Upper lobe of left lung (tissue), 6 donors: Measurements from ENCODE around the gene PARP4. TPM values are rescaled to one million over a fixed set of nuclear protein-coding genes. Genes with fewer than 3 reads are reported as not detected.
"Not testable (repeated sequence)": the region's sequence is repeated elsewhere in the genome, so short reads cannot be mapped to it uniquely, and the experiment has no call there.

Source experiments
- ATAC-seq, 2 donors: fragments of 200-7000 bp; cut with Tn5 transposase; one replicate each; pipeline ENCODE4 v1.9.1; 2022; ENCODE audit warnings: mild to moderate bottlenecking in 2 of 2, moderate library complexity in 2 of 2; ENCODE audit not compliant: low FRiP score in 2 of 2
- DNase-seq, 2 donors: peaks; one replicate each; pipeline ENCODE4 v3.0.0-alpha.2; 2019 to 2020
- H3K27ac ChIP-seq, 4 donors: fragments of 200-600 bp; sonication (generic); one replicate each; pipeline ENCODE4 v1.5.1; 2016 to 2019
- H3K27me3 ChIP-seq, 4 donors: fragments of 200-600 bp; sonication (generic); one replicate each; pipeline ENCODE4 v1.5.1; 2017 to 2019
- H3K36me3 ChIP-seq, 4 donors: fragments of 200-600 bp; sonication (generic); one replicate each; pipeline ENCODE4 v1.5.1; 2016 to 2019
- H3K4me1 ChIP-seq, 4 donors: fragments of 200-600 bp; sonication (generic); one replicate each; pipeline ENCODE4 v1.5.1; 2018 to 2019
- H3K4me3 ChIP-seq, 4 donors: fragments of 200-600 bp; sonication (generic); one replicate each; pipeline ENCODE4 v1.5.1; 2017 to 2019; ENCODE audit warnings: mild to moderate bottlenecking in 2 of 4, moderate library complexity in 1 of 4
- H3K9me3 ChIP-seq, 4 donors: fragments of 200-600 bp; sonication (generic); one replicate each; pipeline ENCODE4 v1.5.1; 2018 to 2019
- EP300 ChIP-seq, 4 donors: sonication (generic); formaldehyde crosslinking; IDR thresholded peaks; one replicate each; pipeline ENCODE4 v1.5.1; 2017; ENCODE audit warnings: antibody characterized with exemption in 4 of 4, control low read depth in 2 of 4
- POLR2A ChIP-seq, 4 donors: fragments of 450-650 bp; IDR thresholded peaks; one replicate each; pipeline ENCODE4 v1.5.1; 2016 to 2017; ENCODE audit warnings: antibody characterized with exemption in 4 of 4, mild to moderate bottlenecking in 2 of 4
- POLR2AphosphoS5 ChIP-seq, 2 donors: sonication (generic); formaldehyde crosslinking; IDR thresholded peaks; one replicate each; pipeline ENCODE4 v1.5.1; 2017; ENCODE audit warnings: antibody characterized with exemption in 2 of 2
- WGBS, 2 donors: methylation state at CpG; one replicate each; pipeline ENCODE4 v1.1.5; 2017 to 2018; 5-methylcytosine and 5-hydroxymethylcytosine counted together
- total RNA-seq, 6 donors: library from RNA; depleted of rRNA in 4 of 6; stranded (reverse); fragments of >200 nt in 4 of 6; gene quantifications; one replicate each; pipeline versions ENCODE4 v1.1.0 to v1.2.1, GENCODE V29; 2016 to 2021
- TF ChIP-seq, protein P1 (sequence below), 6 experiments: fragments of 450-650 bp in 4 of 6; fragments of 200-600 bp in 2 of 6; sonication (generic) in 2 of 6; IDR thresholded peaks; one replicate each; pipeline ENCODE4 v1.5.1; 2016 to 2019; ENCODE audit warnings: antibody characterized with exemption in 6 of 6
- donor health status: DM: no; HTN: no; CAD: no; lungs with moderate emphysema.
- donor health status: DM: no; HTN: yes; CAD: no; lungs with severe emphysema.

Gene PARP4
- total RNA-seq, 6 donors from 2014 or later, result 63.7 to 89.1 (median 83.5) TPM

DNA sequence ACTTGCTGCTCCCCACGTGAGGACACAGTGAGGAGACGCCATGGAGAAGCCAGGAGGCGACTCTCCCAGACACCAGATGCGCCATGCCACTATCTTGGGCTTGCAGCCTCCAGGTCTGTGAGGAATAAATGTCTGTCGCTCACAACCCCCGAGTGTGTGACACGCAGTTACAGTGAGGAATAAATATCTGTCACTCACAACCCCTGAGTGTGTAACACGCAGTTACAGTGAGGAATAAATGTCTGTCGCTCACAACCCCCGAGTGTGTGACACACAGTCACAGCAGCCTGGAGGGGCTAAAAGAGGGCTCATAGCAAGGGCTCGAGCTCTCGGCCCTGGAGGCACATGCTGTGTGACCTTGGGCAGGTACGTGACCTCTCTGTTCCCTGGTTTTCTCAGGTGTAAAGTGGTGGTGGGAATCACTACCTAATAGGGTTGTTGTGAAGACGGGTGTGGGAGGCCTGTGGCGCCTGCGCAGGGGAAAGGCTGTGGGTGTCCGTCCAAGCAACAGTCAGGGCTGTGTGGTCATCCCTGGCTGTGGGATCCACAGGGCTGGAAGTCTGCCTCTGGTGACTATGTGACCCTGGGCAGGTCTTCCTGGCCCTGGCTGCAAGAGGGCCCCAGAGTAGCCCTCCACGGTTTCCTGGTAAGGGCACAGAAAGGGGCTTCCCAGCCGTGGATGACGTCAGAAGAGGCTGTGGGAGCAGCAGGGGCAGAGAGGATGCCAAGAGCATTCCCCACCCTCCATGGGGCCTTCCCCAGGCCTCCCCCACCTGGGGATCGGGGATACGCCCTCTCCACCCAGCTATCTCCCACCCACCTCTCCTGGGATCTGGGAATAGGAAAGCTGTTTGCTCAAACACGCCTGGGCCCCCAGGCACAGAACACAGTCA lies 125.5 kb downstream of the PARP4 start:
- no peaks in the 10 kb centered on the region for H3K27me3 ChIP-seq
- no peaks in the 10 kb centered on the region for H3K4me1 ChIP-seq
- H3K9me3 ChIP-seq, result no peaks in the 10 kb centered on the region
- no peak for TF ChIP-seq EP300 (IDR thresholded peaks at IDR 0.05)
- TF ChIP-seq POLR2A (IDR thresholded peaks at IDR 0.05), result no peak
- no peak for TF ChIP-seq POLR2AphosphoS5 (IDR thresholded peaks at IDR 0.05)
- TF ChIP-seq, protein P1, sequence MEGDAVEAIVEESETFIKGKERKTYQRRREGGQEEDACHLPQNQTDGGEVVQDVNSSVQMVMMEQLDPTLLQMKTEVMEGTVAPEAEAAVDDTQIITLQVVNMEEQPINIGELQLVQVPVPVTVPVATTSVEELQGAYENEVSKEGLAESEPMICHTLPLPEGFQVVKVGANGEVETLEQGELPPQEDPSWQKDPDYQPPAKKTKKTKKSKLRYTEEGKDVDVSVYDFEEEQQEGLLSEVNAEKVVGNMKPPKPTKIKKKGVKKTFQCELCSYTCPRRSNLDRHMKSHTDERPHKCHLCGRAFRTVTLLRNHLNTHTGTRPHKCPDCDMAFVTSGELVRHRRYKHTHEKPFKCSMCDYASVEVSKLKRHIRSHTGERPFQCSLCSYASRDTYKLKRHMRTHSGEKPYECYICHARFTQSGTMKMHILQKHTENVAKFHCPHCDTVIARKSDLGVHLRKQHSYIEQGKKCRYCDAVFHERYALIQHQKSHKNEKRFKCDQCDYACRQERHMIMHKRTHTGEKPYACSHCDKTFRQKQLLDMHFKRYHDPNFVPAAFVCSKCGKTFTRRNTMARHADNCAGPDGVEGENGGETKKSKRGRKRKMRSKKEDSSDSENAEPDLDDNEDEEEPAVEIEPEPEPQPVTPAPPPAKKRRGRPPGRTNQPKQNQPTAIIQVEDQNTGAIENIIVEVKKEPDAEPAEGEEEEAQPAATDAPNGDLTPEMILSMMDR (IDR thresholded peaks at IDR 0.05), result no peak
- ATAC-seq (no peak), DNase-seq (peak in 1 of 2 donors; percentile 36)
- H3K4me3 ChIP-seq, result no peak overlapping the region
- H3K36me3 ChIP-seq, result no peaks in the 10 kb centered on the region
- WGBS, 2 donors, result 78 to 91% methylated on average over 11 to 21 of the region's 23 CpGs
- H3K27ac ChIP-seq, result no peak overlapping the region

DNA sequence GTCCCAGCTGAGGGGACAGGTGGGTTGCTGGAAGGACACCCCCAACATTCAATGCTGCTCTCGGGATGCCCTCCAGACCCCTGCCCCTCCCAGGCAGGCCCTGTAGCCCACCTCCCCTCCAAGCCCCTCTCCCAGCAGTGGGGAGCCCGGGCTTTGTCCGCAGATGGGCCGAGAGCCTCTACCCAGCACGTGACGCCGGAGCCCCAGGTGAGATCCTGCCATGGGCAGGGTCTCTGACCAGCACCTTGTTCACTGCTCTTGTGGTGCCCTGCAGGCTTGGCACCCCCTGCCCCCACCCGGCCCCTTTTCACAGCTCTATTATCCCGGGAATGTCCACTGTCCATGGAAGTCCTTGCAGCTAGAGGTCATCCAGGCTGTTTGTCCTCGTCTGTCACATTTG lies 126.7 kb downstream of the PARP4 start:
- Histone ChIP-seq H3K4me3 (no peak overlapping the region), H3K27ac (no peak overlapping the region), H3K9me3 (no peaks in the 10 kb centered on the region), H3K4me1 (no peaks in the 10 kb centered on the region), H3K27me3 (no peaks in the 10 kb centered on the region), H3K36me3 (no peaks in the 10 kb centered on the region)
- 20 to 92% methylated on average over 1 to 10 of the region's 10 CpGs for WGBS, 2 donors
- peak in 1 of 2 donors; percentile 43 for DNase-seq
- TF ChIP-seq, protein P1 (IDR thresholded peaks at IDR 0.05), result no peak
- no peak for TF ChIP-seq POLR2A (IDR thresholded peaks at IDR 0.05)
- no peak for TF ChIP-seq EP300 (IDR thresholded peaks at IDR 0.05)
- no peak for TF ChIP-seq POLR2AphosphoS5 (IDR thresholded peaks at IDR 0.05)
- ATAC-seq, result no peak

DNA sequence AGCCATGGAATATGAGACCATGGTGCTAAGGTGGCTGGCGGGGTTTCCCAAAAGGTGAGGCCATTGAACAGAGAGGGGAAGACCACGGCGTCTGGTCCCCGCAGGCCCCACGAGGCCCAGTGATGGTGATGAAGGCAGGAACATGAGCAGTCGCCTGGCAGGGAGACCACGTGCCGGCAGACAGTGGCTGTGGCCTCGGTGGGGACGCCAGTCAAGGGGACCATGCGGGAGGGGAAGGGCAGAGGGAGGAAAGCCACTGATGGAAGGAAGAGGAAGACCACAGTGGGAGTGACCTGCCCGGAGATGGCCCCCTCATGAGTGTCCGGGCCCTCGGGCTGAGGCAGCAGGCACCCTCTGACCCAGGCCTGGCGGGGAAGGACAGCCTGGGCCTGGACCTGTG lies 127.6 kb downstream of the PARP4 start:
- H3K27me3 ChIP-seq, H3K27ac ChIP-seq, H3K4me1 ChIP-seq, H3K36me3 ChIP-seq, ATAC-seq, H3K4me3 ChIP-seq, H3K9me3 ChIP-seq: not testable (repeated sequence)
- peak in 1 of 2 donors; percentile 68 for DNase-seq
- 88 to 96% methylated on average over 14 to 15 of the region's 15 CpGs for WGBS, 2 donors

DNA sequence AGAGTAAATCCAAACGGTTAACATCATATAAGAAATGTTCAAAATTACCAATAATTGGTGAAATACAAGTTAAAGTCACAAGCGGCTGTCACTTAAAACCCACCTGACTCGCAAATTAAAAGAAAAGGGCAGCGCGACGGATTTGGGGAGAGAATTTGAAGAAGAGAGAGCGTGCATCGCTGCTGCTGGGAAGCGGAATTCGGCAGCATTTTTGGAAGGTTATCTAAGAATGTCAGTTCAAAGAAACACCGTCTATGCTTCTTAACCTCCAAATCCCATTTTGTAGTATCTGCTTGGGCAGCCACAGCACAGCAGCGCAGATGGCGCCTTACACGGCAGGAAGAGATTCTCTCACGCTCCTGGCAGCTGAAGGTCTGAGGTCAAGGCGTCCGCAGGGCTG lies 128.5 kb downstream of the PARP4 start:
- not testable (repeated sequence) for H3K36me3 ChIP-seq, H3K4me3 ChIP-seq, H3K9me3 ChIP-seq, H3K4me1 ChIP-seq, H3K27me3 ChIP-seq, H3K27ac ChIP-seq, DNase-seq, ATAC-seq
- 91 to 92% methylated on average over 17 of the region's 17 CpGs for WGBS, 2 donors

DNA sequence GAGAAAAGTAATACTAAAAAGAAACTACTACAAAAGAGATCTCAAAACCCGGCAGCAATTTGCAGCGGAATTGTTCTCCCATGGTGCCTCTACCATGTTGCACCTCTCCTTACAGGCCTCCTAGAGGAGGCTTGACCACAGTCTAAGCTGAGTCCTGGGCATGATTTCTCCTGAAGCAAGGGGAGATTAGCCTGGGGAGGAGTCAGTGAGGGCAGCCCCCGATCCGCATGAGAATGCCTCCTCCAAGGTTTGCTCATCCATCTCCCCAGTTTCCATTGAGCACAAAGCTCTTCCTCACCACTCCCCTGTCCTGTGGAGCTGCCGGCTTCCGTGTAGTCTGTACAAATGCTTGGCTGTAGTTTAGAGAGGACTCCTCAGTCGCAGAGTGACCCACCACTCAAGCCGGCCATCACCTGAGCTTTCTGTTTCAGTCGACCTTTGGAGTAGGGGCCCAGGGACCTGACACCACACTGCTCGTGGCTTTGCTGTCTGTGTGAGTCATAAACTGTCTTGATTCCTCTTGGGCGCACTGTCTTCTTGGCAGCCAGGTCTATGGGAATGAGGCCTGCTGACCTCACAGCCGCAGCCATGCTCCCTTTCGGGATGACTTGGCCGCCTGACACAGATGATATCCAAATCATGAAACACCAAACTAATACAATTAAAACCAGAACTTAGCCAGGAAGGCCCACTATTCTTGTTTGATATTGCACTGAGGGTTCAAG lies 130.9 kb downstream of the PARP4 start:
- Histone ChIP-seq H3K4me3 (no peak overlapping the region), H3K4me1 (no peaks in the 10 kb centered on the region), H3K27ac (no peak overlapping the region), H3K27me3 (no peaks in the 10 kb centered on the region), H3K9me3 (no peaks in the 10 kb centered on the region), H3K36me3 (no peaks in the 10 kb centered on the region)
- DNase-seq (no peak), ATAC-seq (peak in 1 of 2 donors; percentile 88)
- no peak for TF ChIP-seq POLR2A (IDR thresholded peaks at IDR 0.05)
- TF ChIP-seq, protein P1 (IDR thresholded peaks at IDR 0.05), result no peak
- TF ChIP-seq EP300 (IDR thresholded peaks at IDR 0.05), result no peak
- no peak for TF ChIP-seq POLR2AphosphoS5 (IDR thresholded peaks at IDR 0.05)
- WGBS, 2 donors, result 82 to 91% methylated on average over 13 to 14 of the region's 14 CpGs

DNA sequence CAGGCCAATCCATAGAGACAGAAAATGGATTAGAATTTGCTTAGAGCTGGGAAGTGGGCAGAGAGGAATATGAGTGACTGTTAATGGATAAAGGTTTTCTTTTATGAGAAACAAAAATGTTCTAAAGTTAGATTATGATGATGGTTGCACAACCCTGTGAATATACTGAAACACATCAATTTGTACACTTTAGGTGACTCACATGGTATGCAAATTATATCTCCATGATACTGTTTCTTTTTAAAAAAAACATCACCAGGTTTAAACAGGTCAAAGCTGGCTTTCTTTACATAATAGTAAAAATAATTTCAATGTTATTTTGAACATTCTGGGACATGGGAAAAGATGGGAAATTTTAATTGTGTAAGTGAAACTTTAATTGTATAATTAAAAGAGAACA lies 131.7 kb downstream of the PARP4 start:
- H3K4me3 ChIP-seq, H3K9me3 ChIP-seq, H3K4me1 ChIP-seq, H3K27me3 ChIP-seq, H3K36me3 ChIP-seq, ATAC-seq, H3K27ac ChIP-seq, DNase-seq: not testable (repeated sequence)

DNA sequence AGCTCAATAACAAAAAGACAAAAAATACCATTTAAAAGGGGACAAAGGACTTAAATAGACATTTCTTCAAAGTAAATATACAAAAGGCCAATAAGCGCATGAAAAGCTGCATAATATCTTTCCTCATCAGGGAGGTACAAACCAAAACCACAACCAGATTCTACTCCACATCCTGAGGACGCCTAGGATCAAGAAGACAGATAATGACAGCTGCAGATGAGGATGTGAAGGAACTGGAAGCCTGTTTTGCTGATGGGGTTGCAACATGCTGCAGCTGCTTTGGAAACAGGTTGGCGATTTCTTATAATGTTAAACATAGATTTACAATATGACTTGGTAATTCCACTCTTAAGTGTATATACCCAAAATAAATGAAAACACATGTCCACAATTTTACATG lies 132.4 kb downstream of the PARP4 start:
- 56 to 67% methylated on average over 3 of the region's 3 CpGs for WGBS, 2 donors
- H3K27me3 ChIP-seq, DNase-seq, H3K4me3 ChIP-seq, H3K4me1 ChIP-seq, ATAC-seq, H3K9me3 ChIP-seq, H3K27ac ChIP-seq, H3K36me3 ChIP-seq: not testable (repeated sequence)

DNA sequence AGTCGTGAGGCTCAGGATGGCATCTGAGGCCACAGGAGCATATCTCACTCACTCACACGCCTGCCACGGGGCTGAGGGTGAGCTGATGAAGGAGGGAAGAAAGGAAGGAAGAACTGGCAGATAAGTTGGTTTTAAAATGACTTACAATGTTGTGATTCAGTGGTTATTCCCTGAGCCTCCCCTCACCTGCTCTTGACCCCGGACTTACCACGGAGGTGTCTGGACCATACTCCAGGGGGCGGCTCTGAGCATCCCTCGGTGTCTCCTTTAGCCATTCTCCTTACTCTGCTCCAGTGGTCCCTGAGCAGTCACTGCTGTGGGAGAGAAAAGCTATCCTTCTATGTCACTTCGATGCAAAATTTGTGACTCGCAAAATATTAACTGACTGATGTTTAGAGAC lies 141.3 kb downstream of the PARP4 start:
- not testable (repeated sequence) for H3K27me3 ChIP-seq, H3K4me3 ChIP-seq, H3K4me1 ChIP-seq, H3K36me3 ChIP-seq, H3K9me3 ChIP-seq, DNase-seq, ATAC-seq, H3K27ac ChIP-seq
- 82 to 84% methylated on average over 9 of the region's 9 CpGs for WGBS, 2 donors
